Prostate gland (tissue), 2 donors: ENCODE results near the gene ALDH1A2. TPM values are rescaled to one million over a fixed set of nuclear protein-coding genes. Genes with fewer than 3 reads are reported as not detected.

ENCODE experiments used
- DNase-seq: peaks from one replicate; pipeline ENCODE4 v3.0.0-alpha.2; 2019; ENCODE audit warnings: low spot score
- H3K27ac ChIP-seq, 2 donors: fragments of 200-600 bp; sonication (generic); 2 replicates each; pipeline ENCODE4 v1.5.1; 2017 to 2019
- H3K27me3 ChIP-seq: fragments of 200-600 bp; sonication (generic); replicated peaks from 2 replicates; pipeline ENCODE4 v1.5.1; 2019; ENCODE audit not compliant: insufficient read depth
- H3K36me3 ChIP-seq, 2 donors: fragments of 200-600 bp; sonication (generic); 1 replicate in 1 of 2; 2 replicates in 1 of 2; pipeline versions ENCODE4 v1.5.1 to v1.8.1; 2017 to 2019
- H3K4me1 ChIP-seq: fragments of 200-600 bp; sonication (generic); replicated peaks from 2 replicates; pipeline ENCODE4 v1.5.1; 2019
- H3K4me3 ChIP-seq, 2 donors: fragments of 200-600 bp; sonication (generic); 2 replicates each; pipeline ENCODE4 v1.5.1; 2017 to 2019
- H3K9me3 ChIP-seq: fragments of 200-600 bp; sonication (generic); 2 replicates; pipeline ENCODE4 v1.5.1; 2017
- POLR2A ChIP-seq: fragments of 450-650 bp; IDR thresholded peaks from one replicate; pipeline ENCODE4 v1.6.1; 2016; ENCODE audit warnings: antibody characterized with exemption, mild to moderate bottlenecking
- POLR2AphosphoS5 ChIP-seq: sonication (generic); formaldehyde crosslinking; IDR thresholded peaks from one replicate; pipeline ENCODE4 v1.6.1; 2017; ENCODE audit warnings: antibody characterized with exemption
- WGBS: methylation state at CpG from one replicate; pipeline ENCODE4 v1.1.5; 2018; 5-methylcytosine and 5-hydroxymethylcytosine counted together
- intact Hi-C: fragments of 100-400 bp; cut with DNase I; formaldehyde crosslinking; loops from one replicate; pipeline ENCODE4 v1.14.2; 2022
- total RNA-seq, 2 donors: library from RNA; depleted of rRNA; stranded (reverse); fragments of >200 nt; gene quantifications; one replicate each; pipeline ENCODE4 v1.1.0, GENCODE V29; 2016
- TF ChIP-seq, protein P1 (sequence below), 4 experiments: fragments of 200-600 bp in 2 of 4; fragments of 450-650 bp in 2 of 4; sonication (generic) in 2 of 4; IDR thresholded peaks; 1 replicate in 3 of 4; 2 replicates in 1 of 4; pipeline ENCODE4 v1.5.1; 2016 to 2019; ENCODE audit warnings: antibody characterized with exemption in 4 of 4, mild to moderate bottlenecking in 2 of 4, moderate library complexity in 2 of 4

Gene ALDH1A2
- total RNA-seq, 2 donors from 2014 or later = 8.2 to 65.0 TPM

DNA sequence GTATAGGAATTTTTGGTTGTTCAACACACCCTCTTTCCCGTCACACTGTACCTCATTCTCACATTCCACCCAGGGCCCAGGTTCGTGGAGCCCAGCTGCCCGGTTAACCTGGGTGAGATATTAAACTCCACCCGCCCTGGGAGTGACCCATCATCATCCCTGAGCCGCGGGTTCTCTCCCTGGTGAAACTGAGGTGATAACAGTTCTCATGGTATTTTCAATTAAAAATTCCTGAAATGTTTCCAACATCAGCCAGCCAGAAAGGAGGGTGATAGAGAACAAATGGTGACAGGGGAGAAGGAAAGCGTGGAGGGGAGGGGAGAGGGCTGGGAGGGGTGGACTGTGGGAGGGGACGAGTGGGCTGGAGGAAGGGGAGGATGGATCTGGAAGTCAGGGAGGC lies 148.8 kb downstream of the ALDH1A2 start:
- Histone ChIP-seq H3K27me3 (no peaks in the 10 kb centered on the region), H3K27ac (no peak overlapping the region), H3K4me3 (no peak overlapping the region), H3K4me1 (no peaks in the 10 kb centered on the region), H3K36me3 (no peaks in the 10 kb centered on the region), H3K9me3 (no peaks in the 10 kb centered on the region)
- 77% methylated on average over 8 of the region's 8 CpGs for WGBS
- intact Hi-C loops = no loop called here
- TF ChIP-seq POLR2AphosphoS5 (no peak), POLR2A (no peak)
- TF ChIP-seq, protein P1, sequence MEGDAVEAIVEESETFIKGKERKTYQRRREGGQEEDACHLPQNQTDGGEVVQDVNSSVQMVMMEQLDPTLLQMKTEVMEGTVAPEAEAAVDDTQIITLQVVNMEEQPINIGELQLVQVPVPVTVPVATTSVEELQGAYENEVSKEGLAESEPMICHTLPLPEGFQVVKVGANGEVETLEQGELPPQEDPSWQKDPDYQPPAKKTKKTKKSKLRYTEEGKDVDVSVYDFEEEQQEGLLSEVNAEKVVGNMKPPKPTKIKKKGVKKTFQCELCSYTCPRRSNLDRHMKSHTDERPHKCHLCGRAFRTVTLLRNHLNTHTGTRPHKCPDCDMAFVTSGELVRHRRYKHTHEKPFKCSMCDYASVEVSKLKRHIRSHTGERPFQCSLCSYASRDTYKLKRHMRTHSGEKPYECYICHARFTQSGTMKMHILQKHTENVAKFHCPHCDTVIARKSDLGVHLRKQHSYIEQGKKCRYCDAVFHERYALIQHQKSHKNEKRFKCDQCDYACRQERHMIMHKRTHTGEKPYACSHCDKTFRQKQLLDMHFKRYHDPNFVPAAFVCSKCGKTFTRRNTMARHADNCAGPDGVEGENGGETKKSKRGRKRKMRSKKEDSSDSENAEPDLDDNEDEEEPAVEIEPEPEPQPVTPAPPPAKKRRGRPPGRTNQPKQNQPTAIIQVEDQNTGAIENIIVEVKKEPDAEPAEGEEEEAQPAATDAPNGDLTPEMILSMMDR (IDR thresholded peaks at IDR 0.05) = no peak
- no peak for DNase-seq

GRCh38 chr15:57915827-57916531 lies 149.5 kb downstream of the ALDH1A2 start:
- no peaks in the 10 kb centered on the region for H3K27me3 ChIP-seq
- H3K9me3 ChIP-seq = no peaks in the 10 kb centered on the region
- WGBS = 93% methylated on average over 15 of the region's 15 CpGs
- no peaks in the 10 kb centered on the region for H3K36me3 ChIP-seq
- H3K27ac ChIP-seq = no peak overlapping the region
- H3K4me1 ChIP-seq = no peaks in the 10 kb centered on the region
- TF ChIP-seq, protein P1 (IDR thresholded peaks at IDR 0.05) = no peak
- DNase-seq = no peak
- intact Hi-C loops = no loop called here
- H3K4me3 ChIP-seq = no peak overlapping the region

- Histone ChIP-seq H3K4me3 (no peak overlapping the region), H3K27ac (no peak overlapping the region), H3K36me3 (no peaks in the 10 kb centered on the region), H3K4me1 (no peaks in the 10 kb centered on the region), H3K27me3 (no peaks in the 10 kb centered on the region), H3K9me3 (no peaks in the 10 kb centered on the region)
- peak; percentile 17 for DNase-seq
- 46% methylated on average over 9 of the region's 9 CpGs for WGBS
- intact Hi-C loops = no loop called here
- TF ChIP-seq, protein P1 (IDR thresholded peaks at IDR 0.05) = no peak
- peak; percentile 20 for TF ChIP-seq POLR2AphosphoS5
- TF ChIP-seq POLR2A = no peak
These were observed 151.0 kb downstream of the ALDH1A2 start for GRCh38 chr15:57914350-57915055.

- Histone ChIP-seq H3K9me3 (no peaks in the 10 kb centered on the region), H3K4me3 (no peak overlapping the region), H3K4me1 (no peaks in the 10 kb centered on the region), H3K36me3 (no peaks in the 10 kb centered on the region), H3K27ac (no peak overlapping the region), H3K27me3 (no peaks in the 10 kb centered on the region)
- intact Hi-C loops = no loop called here
- TF ChIP-seq POLR2A (no peak), POLR2AphosphoS5 (no peak)
- TF ChIP-seq, protein P1 (IDR thresholded peaks at IDR 0.05) = no peak
- 67% methylated on average over 1 of the region's 1 CpG for WGBS
- DNase-seq = no peak
These were observed 154.3 kb downstream of the ALDH1A2 start for GRCh38 chr15:57911247-57911646.

GRCh38 chr15:57910672-57911071 lies 154.8 kb downstream of the ALDH1A2 start:
- 92% methylated on average over 3 of the region's 3 CpGs for WGBS
- Histone ChIP-seq H3K27ac (no peak overlapping the region), H3K4me1 (no peaks in the 10 kb centered on the region), H3K4me3 (no peak overlapping the region), H3K27me3 (no peaks in the 10 kb centered on the region), H3K9me3 (no peaks in the 10 kb centered on the region), H3K36me3 (no peaks in the 10 kb centered on the region)
- no peak for DNase-seq
- intact Hi-C loops = no loop called here
- TF ChIP-seq, protein P1 (IDR thresholded peaks at IDR 0.05) = no peak
- TF ChIP-seq POLR2AphosphoS5 (no peak), POLR2A (no peak)
